ENCODE data around the gene TEX264. TPM values are rescaled to one million over a fixed set of nuclear protein-coding genes. Genes with fewer than 3 reads are reported as not detected.

TEX264 gene
- total RNA-seq, 6 experiments from 2014 or later = 39.2 to 56.3 (median 42.2) TPM

DNA sequence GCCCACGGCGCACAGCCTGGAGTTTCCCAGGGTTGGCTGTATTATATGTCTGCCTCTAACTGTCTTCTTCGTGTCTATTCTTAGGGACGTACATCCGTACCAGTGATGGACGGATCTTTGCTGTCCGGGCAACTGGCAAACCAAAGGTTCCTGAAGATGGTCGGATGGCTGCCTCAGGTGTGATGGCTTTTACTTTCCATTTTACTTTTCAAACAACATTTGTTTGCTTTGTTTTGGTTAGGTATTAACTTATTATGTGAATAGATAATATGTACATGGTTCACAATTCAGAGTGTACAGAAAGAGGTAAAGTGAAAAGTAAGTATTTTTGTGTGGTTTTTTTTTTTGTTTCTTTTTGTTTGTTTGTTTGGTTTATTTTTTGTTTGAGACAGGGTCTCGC is 11.1 kb upstream of the TEX264 start:
- Mint-ChIP-seq H3K4me1 (ENCODE audit: low read depth) (no peaks in the 10 kb centered on the region), H3K27ac (no peak overlapping the region), H3K27me3 (ENCODE audit: insufficient read depth) (peaks cover 2% of the 10 kb centered on the region), H3K9me3 (no peaks in the 10 kb centered on the region), H3K36me3 (ENCODE audit: low read depth) (peaks cover 22% of the 10 kb centered on the region), H3K4me3 (no peak overlapping the region)
- DNase-seq = no peak
- TF ChIP-seq, protein P1, sequence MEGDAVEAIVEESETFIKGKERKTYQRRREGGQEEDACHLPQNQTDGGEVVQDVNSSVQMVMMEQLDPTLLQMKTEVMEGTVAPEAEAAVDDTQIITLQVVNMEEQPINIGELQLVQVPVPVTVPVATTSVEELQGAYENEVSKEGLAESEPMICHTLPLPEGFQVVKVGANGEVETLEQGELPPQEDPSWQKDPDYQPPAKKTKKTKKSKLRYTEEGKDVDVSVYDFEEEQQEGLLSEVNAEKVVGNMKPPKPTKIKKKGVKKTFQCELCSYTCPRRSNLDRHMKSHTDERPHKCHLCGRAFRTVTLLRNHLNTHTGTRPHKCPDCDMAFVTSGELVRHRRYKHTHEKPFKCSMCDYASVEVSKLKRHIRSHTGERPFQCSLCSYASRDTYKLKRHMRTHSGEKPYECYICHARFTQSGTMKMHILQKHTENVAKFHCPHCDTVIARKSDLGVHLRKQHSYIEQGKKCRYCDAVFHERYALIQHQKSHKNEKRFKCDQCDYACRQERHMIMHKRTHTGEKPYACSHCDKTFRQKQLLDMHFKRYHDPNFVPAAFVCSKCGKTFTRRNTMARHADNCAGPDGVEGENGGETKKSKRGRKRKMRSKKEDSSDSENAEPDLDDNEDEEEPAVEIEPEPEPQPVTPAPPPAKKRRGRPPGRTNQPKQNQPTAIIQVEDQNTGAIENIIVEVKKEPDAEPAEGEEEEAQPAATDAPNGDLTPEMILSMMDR (IDR thresholded peaks at IDR 0.05) = no peak

DNA sequence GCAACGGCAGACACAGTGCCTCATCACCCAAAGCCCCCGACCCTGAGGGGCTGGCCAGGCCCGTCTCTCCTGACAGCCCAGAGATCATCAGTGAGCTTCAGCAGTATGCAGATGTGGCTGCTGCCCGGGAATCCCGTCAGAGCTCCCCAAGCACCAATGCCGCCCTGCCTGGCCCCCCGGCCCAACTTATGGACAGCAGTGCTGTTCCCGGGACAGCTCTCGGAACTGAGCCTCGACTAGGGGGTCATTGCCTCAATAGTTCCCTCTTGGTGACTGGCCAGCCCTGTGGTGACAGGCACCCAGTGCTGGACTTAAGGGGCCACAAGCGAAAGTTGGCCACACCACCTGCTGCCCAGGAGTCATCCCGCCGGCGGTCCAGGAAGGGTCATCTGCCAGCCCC is 8.6 kb upstream of the TEX264 start:
- H3K36me3 Mint-ChIP-seq (ENCODE audit: low read depth) = peaks cover 19% of the 10 kb centered on the region
- no peak overlapping the region for H3K4me3 Mint-ChIP-seq
- TF ChIP-seq, protein P1 (IDR thresholded peaks at IDR 0.05) = no peak
- no peaks in the 10 kb centered on the region for H3K9me3 Mint-ChIP-seq
- H3K27ac Mint-ChIP-seq = no peak overlapping the region
- peaks cover 4% of the 10 kb centered on the region for H3K27me3 Mint-ChIP-seq (ENCODE audit: insufficient read depth)
- no peak for DNase-seq
- no peaks in the 10 kb centered on the region for H3K4me1 Mint-ChIP-seq (ENCODE audit: low read depth)

DNA sequence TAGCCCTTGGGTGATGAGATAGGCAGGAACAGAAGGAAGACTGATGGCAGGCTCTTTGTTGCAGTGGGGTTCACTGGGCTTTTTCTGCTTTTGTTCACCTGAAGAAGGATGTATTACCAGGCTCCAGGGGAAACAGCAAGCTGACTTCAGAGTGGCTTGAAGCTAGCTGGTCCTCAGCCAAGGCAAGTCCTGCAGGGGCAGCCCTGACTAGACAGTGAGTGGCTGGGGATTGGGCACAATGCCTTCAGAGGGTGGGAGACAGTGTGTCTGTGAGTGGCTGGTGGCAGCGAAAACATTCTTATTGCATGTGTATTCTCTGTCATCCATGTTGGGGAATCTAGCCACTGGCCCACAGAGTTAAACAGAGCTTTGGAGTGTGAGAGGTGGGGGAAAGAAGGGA is 2.3 kb upstream of the TEX264 start:
- TF ChIP-seq, protein P1 (IDR thresholded peaks at IDR 0.05) = no peak
- Mint-ChIP-seq H3K4me1 (ENCODE audit: low read depth) (peaks cover 37% of the 10 kb centered on the region), H3K4me3 (no peak overlapping the region), H3K9me3 (no peaks in the 10 kb centered on the region), H3K27me3 (ENCODE audit: insufficient read depth) (peaks cover 2% of the 10 kb centered on the region), H3K36me3 (ENCODE audit: low read depth) (no peaks in the 10 kb centered on the region), H3K27ac (peak overlapping the region; percentile 62)
- DNase-seq = peak; percentile 30

DNA sequence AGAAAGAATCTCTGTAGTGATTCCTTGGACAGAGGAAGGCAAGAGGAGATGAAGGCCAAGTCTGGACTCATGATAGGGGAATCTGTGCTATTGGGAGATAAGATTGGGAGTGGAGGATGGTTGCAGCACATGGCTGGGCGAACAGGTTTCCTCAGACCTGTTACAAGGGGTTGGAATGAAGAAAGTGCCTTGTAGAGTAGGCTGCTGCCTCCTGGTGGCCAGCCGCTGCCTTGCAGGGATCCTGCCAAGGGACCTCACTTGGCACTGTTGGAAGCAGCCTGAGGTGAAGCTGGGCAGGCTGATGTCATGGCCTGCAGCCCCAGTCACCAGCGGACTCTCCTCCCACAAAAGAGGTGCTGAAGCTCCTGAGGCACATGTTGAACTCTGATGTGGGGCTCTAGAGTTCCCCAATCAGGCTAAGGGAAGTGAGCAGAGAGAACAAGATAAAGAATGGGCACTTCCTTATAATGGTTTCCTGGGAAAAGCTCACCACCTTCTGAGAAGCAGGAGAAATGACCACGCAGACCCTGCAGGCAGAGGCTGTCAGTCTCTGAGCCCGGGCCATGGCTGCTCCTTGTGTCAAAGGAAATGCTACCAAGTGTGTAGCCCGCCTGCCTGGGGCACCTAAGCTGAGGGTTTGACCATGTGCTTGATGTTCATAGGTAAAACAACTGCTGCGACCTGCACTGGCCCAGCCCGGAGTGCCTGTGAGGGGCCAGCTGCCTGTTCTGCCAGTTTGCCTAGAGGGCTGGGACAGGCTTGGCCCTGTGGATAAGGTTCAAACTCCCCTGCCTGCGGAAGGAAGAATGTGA is 1.6 kb upstream of the TEX264 start:
- Mint-ChIP-seq H3K36me3 (ENCODE audit: low read depth) (no peaks in the 10 kb centered on the region), H3K9me3 (no peaks in the 10 kb centered on the region), H3K27me3 (ENCODE audit: insufficient read depth) (peaks cover 2% of the 10 kb centered on the region), H3K27ac (peak overlapping the region; percentile 62), H3K4me1 (ENCODE audit: low read depth) (peaks cover 40% of the 10 kb centered on the region), H3K4me3 (no peak overlapping the region)
- TF ChIP-seq, protein P1 (IDR thresholded peaks at IDR 0.05) = peak; percentile 98
- peak; percentile 83 for DNase-seq

DNA sequence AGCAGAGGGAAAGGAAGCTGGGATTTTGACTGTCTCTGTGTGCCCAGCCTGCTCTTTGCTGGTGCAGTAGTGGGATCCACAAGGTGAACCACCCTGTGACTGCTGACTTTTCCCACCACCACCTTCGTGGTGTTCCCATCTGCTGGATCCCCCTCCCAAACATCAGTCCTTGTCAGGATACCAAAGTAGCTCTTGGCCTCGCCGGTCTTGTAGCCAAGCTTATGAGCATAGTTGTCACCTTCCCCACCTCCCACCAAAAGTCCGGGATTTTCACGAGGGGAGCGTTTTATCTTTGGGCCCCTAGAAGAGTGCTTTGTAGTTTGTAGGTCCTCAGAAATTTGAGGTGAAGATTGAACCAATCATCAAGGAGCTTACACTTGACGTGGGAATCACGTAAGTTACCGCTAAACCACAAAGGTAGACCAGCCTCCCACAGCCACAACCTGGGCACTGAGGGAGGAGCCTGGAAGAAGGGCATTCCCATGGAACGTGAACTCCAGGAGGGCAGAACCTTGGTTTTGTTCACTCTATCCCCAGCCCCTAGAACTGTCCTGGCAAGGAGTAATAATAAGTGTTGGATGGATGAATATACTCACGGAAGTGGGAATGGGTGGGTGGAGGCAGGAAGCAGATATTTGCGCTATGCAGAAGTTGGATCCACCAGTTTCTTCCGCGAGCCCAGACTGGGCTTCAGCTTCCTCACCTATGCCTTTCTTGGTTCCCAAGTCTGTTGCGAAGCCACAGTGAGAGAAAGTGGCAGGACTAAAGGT is 814 bp upstream of the TEX264 start:
- Mint-ChIP-seq H3K4me3 (peak overlapping the region; percentile 92), H3K36me3 (ENCODE audit: low read depth) (0 out of 2 replicates have a peak, but pooled peaks cover 5% of the 10 kb centered on the region), H3K27ac (peak overlapping the region; percentile 49), H3K9me3 (no peaks in the 10 kb centered on the region), H3K27me3 (ENCODE audit: insufficient read depth) (peaks cover 2% of the 10 kb centered on the region), H3K4me1 (ENCODE audit: low read depth) (peaks cover 48% of the 10 kb centered on the region)
- no peak for DNase-seq
- TF ChIP-seq, protein P1 (IDR thresholded peaks at IDR 0.05) = no peak

All from HFFc6 (cell line).